ENCODE results near the gene NTRK1.

GRCh38 chr1:156892190-156893047 lies 31.8 kb downstream of the NTRK1 start:
- TF ChIP-seq SUZ12 (IDR thresholded peaks at IDR 0.05) (no peak), NFRKB (IDR thresholded peaks at IDR 0.05) (no peak), BHLHE40 (IDR thresholded peaks at IDR 0.05; ENCODE audit: borderline replicate concordance) (no peak), SP1 (IDR thresholded peaks at IDR 0.05) (no peak), FOXM1 (IDR thresholded peaks at IDR 0.05; ENCODE audit: borderline replicate concordance) (no peak), LEF1 (IDR thresholded peaks at IDR 0.05; ENCODE audit: borderline replicate concordance) (no peak), ELF4 (IDR thresholded peaks at IDR 0.05) (no peak), PKNOX1 (IDR thresholded peaks at IDR 0.05) (no peak), FOXK2 (IDR thresholded peaks at IDR 0.05) (no peak), L3MBTL2 (conservative IDR thresholded peaks at IDR 0.05) (no peak), CTBP1 (IDR thresholded peaks at IDR 0.05; ENCODE audit: borderline replicate concordance) (no peak), HDGF (IDR thresholded peaks at IDR 0.05; ENCODE audit: borderline replicate concordance) (no peak), TARDBP (IDR thresholded peaks at IDR 0.05) (no peak), FOXA1 (IDR thresholded peaks at IDR 0.05) (no peak)
